ENCODE measurements around the gene DLL3.

The DLL3 gene

GRCh38 chr19:39483141-39483540 is 15.6 kb upstream of the DLL3 start:
- DNase-seq (ENCODE audit: low read depth), result no peak
- TF ChIP-seq, protein P1, sequence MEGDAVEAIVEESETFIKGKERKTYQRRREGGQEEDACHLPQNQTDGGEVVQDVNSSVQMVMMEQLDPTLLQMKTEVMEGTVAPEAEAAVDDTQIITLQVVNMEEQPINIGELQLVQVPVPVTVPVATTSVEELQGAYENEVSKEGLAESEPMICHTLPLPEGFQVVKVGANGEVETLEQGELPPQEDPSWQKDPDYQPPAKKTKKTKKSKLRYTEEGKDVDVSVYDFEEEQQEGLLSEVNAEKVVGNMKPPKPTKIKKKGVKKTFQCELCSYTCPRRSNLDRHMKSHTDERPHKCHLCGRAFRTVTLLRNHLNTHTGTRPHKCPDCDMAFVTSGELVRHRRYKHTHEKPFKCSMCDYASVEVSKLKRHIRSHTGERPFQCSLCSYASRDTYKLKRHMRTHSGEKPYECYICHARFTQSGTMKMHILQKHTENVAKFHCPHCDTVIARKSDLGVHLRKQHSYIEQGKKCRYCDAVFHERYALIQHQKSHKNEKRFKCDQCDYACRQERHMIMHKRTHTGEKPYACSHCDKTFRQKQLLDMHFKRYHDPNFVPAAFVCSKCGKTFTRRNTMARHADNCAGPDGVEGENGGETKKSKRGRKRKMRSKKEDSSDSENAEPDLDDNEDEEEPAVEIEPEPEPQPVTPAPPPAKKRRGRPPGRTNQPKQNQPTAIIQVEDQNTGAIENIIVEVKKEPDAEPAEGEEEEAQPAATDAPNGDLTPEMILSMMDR (IDR thresholded peaks at IDR 0.05; ENCODE audit: control insufficient read depth, insufficient read depth, low read depth, low read length, missing control alignments), result no peak
- no peak overlapping the region for H3K4me3 ChIP-seq (ENCODE audit: control insufficient read depth, low read depth, low read length)

DNA sequence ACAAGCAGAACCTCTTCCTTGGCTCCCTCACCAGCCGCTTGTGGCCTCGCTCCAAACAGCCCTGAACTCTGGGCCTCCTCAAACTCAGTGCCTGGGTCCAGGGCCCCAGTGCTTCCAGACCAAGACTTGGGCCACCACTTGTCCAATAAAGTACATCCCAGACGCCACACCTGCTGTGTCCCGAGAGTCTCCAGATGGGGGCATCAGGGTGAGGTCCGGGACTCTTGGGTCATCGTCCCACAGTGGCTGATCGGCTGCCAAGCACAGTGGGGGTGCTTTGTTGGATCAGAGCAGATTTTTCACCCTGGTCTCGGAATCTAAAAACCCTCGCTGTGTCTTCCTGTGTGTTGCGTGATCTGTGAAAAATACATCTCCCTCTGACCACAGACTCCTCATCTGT is 9.0 kb upstream of the DLL3 start:
- DNase-seq (ENCODE audit: low read depth), result no peak
- H3K4me3 ChIP-seq (ENCODE audit: control insufficient read depth, low read depth, low read length), result no peak overlapping the region
- TF ChIP-seq, protein P1 (IDR thresholded peaks at IDR 0.05; ENCODE audit: control insufficient read depth, insufficient read depth, low read depth, low read length, missing control alignments), result no peak

GRCh38 chr19:39492225-39492624 is 6.5 kb upstream of the DLL3 start:
- no peak for DNase-seq (ENCODE audit: low read depth)
- TF ChIP-seq, protein P1 (IDR thresholded peaks at IDR 0.05; ENCODE audit: control insufficient read depth, insufficient read depth, low read depth, low read length, missing control alignments), result no peak
- H3K4me3 ChIP-seq (ENCODE audit: control insufficient read depth, low read depth, low read length), result no peak overlapping the region

DNA sequence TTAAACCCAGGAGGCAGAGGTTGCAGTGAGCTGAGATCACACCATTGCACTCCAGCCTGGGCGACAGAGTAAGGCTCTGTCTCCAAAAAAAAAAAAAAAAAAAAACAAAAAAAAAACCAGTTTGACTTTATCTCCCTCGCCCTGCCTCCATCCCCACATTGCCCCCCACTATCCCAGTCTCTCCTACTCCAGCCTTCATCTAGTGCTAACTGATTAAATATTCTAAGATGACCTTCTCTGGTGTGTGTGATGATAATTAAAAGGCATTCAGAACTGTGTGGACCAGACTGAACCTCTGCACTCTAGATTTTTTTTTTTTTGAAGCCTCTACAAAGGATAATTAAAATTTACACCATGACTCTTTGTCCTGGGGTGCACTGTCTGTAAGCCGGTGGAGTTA is 6.0 kb upstream of the DLL3 start:
- H3K4me3 ChIP-seq (ENCODE audit: control insufficient read depth, low read depth, low read length), result no peak overlapping the region
- TF ChIP-seq, protein P1 (IDR thresholded peaks at IDR 0.05; ENCODE audit: control insufficient read depth, insufficient read depth, low read depth, low read length, missing control alignments), result no peak
- DNase-seq (ENCODE audit: low read depth), result no peak

DNA sequence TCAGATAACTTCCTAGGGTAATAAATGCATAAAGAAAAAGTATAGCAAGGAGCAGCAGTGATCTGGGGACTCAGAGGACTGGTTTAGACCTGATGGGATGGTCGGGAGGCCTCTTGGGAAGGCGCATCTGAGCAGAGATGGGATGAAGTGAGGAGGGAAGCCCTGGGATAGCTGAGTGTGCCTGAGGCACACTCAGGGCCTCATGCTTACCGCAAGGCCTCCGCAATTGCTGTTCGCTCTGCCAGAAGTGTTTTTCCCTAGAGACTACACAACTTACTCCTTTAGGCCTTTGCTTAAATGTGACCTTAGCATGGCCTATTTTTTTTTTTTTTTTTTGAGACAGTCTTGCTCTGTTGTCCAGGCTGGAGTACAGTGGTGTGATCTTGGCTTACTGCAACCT is 4.1 kb upstream of the DLL3 start:
- no peak for DNase-seq (ENCODE audit: low read depth)
- TF ChIP-seq, protein P1 (IDR thresholded peaks at IDR 0.05; ENCODE audit: control insufficient read depth, insufficient read depth, low read depth, low read length, missing control alignments), result no peak
- no peak overlapping the region for H3K4me3 ChIP-seq (ENCODE audit: control insufficient read depth, low read depth, low read length)

DNA sequence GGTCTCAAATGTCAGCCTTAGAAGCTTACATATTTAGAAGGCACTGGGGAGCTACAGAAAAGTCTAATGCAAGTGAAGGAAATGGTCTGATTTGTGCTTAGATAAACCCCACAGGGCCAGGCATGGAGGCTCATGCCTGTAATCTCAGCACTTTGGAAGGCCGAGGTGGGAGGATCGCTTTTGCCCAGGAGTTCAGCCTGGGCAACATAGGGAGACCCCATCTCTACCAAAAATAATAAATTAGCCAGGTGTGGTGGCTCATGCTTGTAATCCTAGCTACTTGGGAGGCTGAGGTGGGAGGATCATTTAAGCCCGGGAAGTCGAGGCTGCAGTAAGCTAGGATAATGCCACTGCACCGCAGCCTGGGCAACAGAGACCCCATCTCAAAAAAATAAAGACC is 2.7 kb upstream of the DLL3 start:
- H3K4me3 ChIP-seq (ENCODE audit: control insufficient read depth, low read depth, low read length), result no peak overlapping the region
- no peak for DNase-seq (ENCODE audit: low read depth)
- TF ChIP-seq, protein P1 (IDR thresholded peaks at IDR 0.05; ENCODE audit: control insufficient read depth, insufficient read depth, low read depth, low read length, missing control alignments), result no peak

GRCh38 chr19:39497701-39497995 is 1.1 kb upstream of the DLL3 start:
- H3K4me3 ChIP-seq (ENCODE audit: control insufficient read depth, low read depth, low read length), result peak overlapping the region; percentile 5

More at GRCh38 chr19:39497701-39497995, 1.1 kb upstream of the DLL3 start:
- no peak for DNase-seq (ENCODE audit: low read depth)
- TF ChIP-seq, protein P1 (IDR thresholded peaks at IDR 0.05; ENCODE audit: control insufficient read depth, insufficient read depth, low read depth, low read length, missing control alignments), result no peak
